PC-9 (cell line): ENCODE measurements around the gene PTPRD. TPM values are rescaled to one million over a fixed set of nuclear protein-coding genes. Genes with fewer than 3 reads are reported as not detected.

Experiments
- BruUV-seq: library from RNA; stranded (reverse); fragments of 400-500 nt; replicated peaks from 2 replicates; lab custom pipeline; 2021; lab: Mats Ljungman, UMichigan
- CTCF ChIA-PET: fragments of 300-600 bp; sonication (Branson Sonifier 250); formaldehyde crosslinking; loops from one replicate; lab custom pipeline; 2022; ENCODE audit warnings: antibody characterized with exemption; lab: Charles Lee
- POLR2A ChIA-PET: fragments of 300-600 bp; sonication (Branson Sonifier 250); formaldehyde crosslinking; loops from one replicate; lab custom pipeline; 2022; ENCODE audit warnings: antibody characterized with exemption; ENCODE audit not compliant: unreplicated experiment; lab: Charles Lee
- DNase-seq, 2 experiments: peaks; one replicate each; pipeline versions ENCODE4 v3.0.0 to v3.0.0-alpha.2; 2015 to 2022; ENCODE audit warnings: mixed read lengths in 1 of 2
- H2AFZ ChIP-seq: fragments of 200-600 bp; sonication (generic); 2 replicates; pipeline ENCODE4 v1.8.1; 2017; ENCODE audit warnings: antibody characterized with exemption
- H3F3A ChIP-seq: fragments of 200-600 bp; sonication (generic); 2 replicates; pipeline ENCODE4 v1.8.1; 2017; ENCODE audit warnings: antibody characterized with exemption, mild to moderate bottlenecking, low read depth; ENCODE audit not compliant: insufficient read depth
- H3K27ac ChIP-seq: fragments of 200-600 bp; sonication (generic); 2 replicates; pipeline ENCODE4 v1.6.1; 2016; ENCODE audit warnings: mixed run types
- H3K27me3 ChIP-seq: fragments of 200-600 bp; sonication (generic); 2 replicates; pipeline ENCODE4 v1.6.1; 2016; ENCODE audit warnings: low read depth, mixed run types; ENCODE audit not compliant: insufficient read depth
- H3K36me3 ChIP-seq: fragments of 200-600 bp; sonication (generic); 2 replicates; pipeline ENCODE4 v1.6.1; 2016; ENCODE audit warnings: low read depth, mixed run types
- H3K4me1 ChIP-seq: fragments of 200-600 bp; sonication (generic); replicated peaks from 2 replicates; pipeline ENCODE4 v1.6.1; 2016; ENCODE audit warnings: mixed run types; ENCODE audit not compliant: insufficient read depth
- H3K4me2 ChIP-seq: fragments of 200-600 bp; sonication (generic); 2 replicates; pipeline ENCODE4 v1.6.1; 2017; ENCODE audit warnings: mixed run types
- H3K4me3 ChIP-seq: fragments of 200-600 bp; sonication (generic); 2 replicates; pipeline ENCODE4 v1.6.1; 2016; ENCODE audit warnings: mixed run types
- H3K79me2 ChIP-seq: fragments of 200-600 bp; sonication (generic); 2 replicates; pipeline ENCODE4 v1.6.1; 2017; ENCODE audit warnings: low read depth, mixed run types
- H3K9me2 ChIP-seq: fragments of 200-600 bp; sonication (generic); 2 replicates; pipeline ENCODE4 v1.8.1; 2017; ENCODE audit warnings: mild to moderate bottlenecking; ENCODE audit not compliant: insufficient read depth
- H3K9me3 ChIP-seq: fragments of 200-600 bp; sonication (generic); 2 replicates; pipeline ENCODE4 v1.8.1; 2016; ENCODE audit warnings: low read depth; ENCODE audit not compliant: insufficient read depth
- H4K20me1 ChIP-seq: fragments of 200-600 bp; sonication (generic); 2 replicates; pipeline ENCODE4 v1.8.1; 2017; ENCODE audit not compliant: insufficient read depth
- CTCF ChIP-seq: fragments of 200-600 bp; sonication (generic); conservative IDR thresholded peaks from 2 replicates; pipeline ENCODE4 v1.6.1; 2017; ENCODE audit warnings: mixed run types, antibody characterized with exemption, mild to moderate bottlenecking, moderate library complexity
- EZH2 ChIP-seq: fragments of 200-600 bp; sonication (generic); IDR thresholded peaks from 2 replicates; pipeline ENCODE4 v1.8.0; 2017; ENCODE audit warnings: antibody characterized with exemption, low read depth
- intact Hi-C: fragments of 100-400 bp; cut with micrococcal nuclease; formaldehyde crosslinking; loops from one replicate; pipeline ENCODE4 v1.10.0; 2022; ENCODE audit not compliant: unreplicated experiment
- total RNA-seq: library from RNA; stranded (reverse); gene quantifications from 2 replicates; pipeline ENCODE4 v1.2.3, GENCODE V29; 2021

The PTPRD gene
- total RNA-seq, 1 experiment from 2014 or later, result not detected

- H3K27ac ChIP-seq, result no peak overlapping the region
- TF ChIP-seq CTCF, result no peak
- no peak for TF ChIP-seq EZH2
- H3K9me2 ChIP-seq, result no peaks in the 10 kb centered on the region
- DNase-seq, result no peak
- ChIA-PET CTCF (no interaction called here), POLR2A (no interaction called here)
- BruUV-seq, result no TSS peak
- H3K79me2 ChIP-seq, result no peaks in the 10 kb centered on the region
- no peaks in the 10 kb centered on the region for H3K9me3 ChIP-seq
- no peaks in the 10 kb centered on the region for H3F3A ChIP-seq
- H3K4me3 ChIP-seq, result no peak overlapping the region
- H4K20me1 ChIP-seq, result no peaks in the 10 kb centered on the region
- H3K27me3 ChIP-seq, result no peaks in the 10 kb centered on the region
- H3K4me1 ChIP-seq, result no peaks in the 10 kb centered on the region
- intact Hi-C loops, result no loop called here
- H3K36me3 ChIP-seq, result no peaks in the 10 kb centered on the region
- no peak overlapping the region for H3K4me2 ChIP-seq
- no peak overlapping the region for H2AFZ ChIP-seq
Observed at GRCh38 chr9:8734760-8735159, 1878.0 kb downstream of the PTPRD start.

GRCh38 chr9:8733131-8733954 is 1879.5 kb downstream of the PTPRD start:
- intact Hi-C loops, result no loop called here
- no peak for DNase-seq
- H3K36me3 ChIP-seq, result no peaks in the 10 kb centered on the region
- TF ChIP-seq CTCF (no peak), EZH2 (no peak)
- no peak overlapping the region for H3K4me2 ChIP-seq
- H3K9me2 ChIP-seq, result no peaks in the 10 kb centered on the region
- no peaks in the 10 kb centered on the region for H3K4me1 ChIP-seq
- no peaks in the 10 kb centered on the region for H3K9me3 ChIP-seq
- POLR2A ChIA-PET, result no interaction called here
- no peak overlapping the region for H3K4me3 ChIP-seq
- no peaks in the 10 kb centered on the region for H3K27me3 ChIP-seq
- H3K27ac ChIP-seq, result no peak overlapping the region
- no peaks in the 10 kb centered on the region for H4K20me1 ChIP-seq
- no peaks in the 10 kb centered on the region for H3K79me2 ChIP-seq
- BruUV-seq, result no TSS peak
- no peak overlapping the region for H2AFZ ChIP-seq
- CTCF ChIA-PET, result no interaction called here
- H3F3A ChIP-seq, result no peaks in the 10 kb centered on the region

- no peaks in the 10 kb centered on the region for H3K4me1 ChIP-seq
- no TSS peak for BruUV-seq
- no peaks in the 10 kb centered on the region for H3K79me2 ChIP-seq
- H3K27ac ChIP-seq, result no peak overlapping the region
- no peak overlapping the region for H2AFZ ChIP-seq
- POLR2A ChIA-PET, result no interaction called here
- CTCF ChIA-PET, result no interaction called here
- DNase-seq, result no peak
- no peaks in the 10 kb centered on the region for H3F3A ChIP-seq
- H3K36me3 ChIP-seq, result no peaks in the 10 kb centered on the region
- no peaks in the 10 kb centered on the region for H4K20me1 ChIP-seq
- intact Hi-C loops, result no loop called here
- no peak overlapping the region for H3K4me2 ChIP-seq
- H3K9me3 ChIP-seq, result no peaks in the 10 kb centered on the region
- H3K9me2 ChIP-seq, result no peaks in the 10 kb centered on the region
- H3K27me3 ChIP-seq, result no peaks in the 10 kb centered on the region
- TF ChIP-seq EZH2 (no peak), CTCF (no peak)
- H3K4me3 ChIP-seq, result no peak overlapping the region
Observed at GRCh38 chr9:8732367-8733075, 1880.3 kb downstream of the PTPRD start.
